Right forelimb (tissue), 1 donor: ENCODE results near the gene MRTO4.
A peak's percentile ranks its signal among the peaks of the same experiment; 100 is the strongest.
"Not testable (repeated sequence)": the region's sequence is repeated elsewhere in the genome, so short reads cannot be mapped to it uniquely, and the experiment has no call there.

Experiments
- DNase-seq: peaks from one replicate; pipeline ENCODE4 v3.0.0-alpha.2; 2018

The MRTO4 gene

DNA sequence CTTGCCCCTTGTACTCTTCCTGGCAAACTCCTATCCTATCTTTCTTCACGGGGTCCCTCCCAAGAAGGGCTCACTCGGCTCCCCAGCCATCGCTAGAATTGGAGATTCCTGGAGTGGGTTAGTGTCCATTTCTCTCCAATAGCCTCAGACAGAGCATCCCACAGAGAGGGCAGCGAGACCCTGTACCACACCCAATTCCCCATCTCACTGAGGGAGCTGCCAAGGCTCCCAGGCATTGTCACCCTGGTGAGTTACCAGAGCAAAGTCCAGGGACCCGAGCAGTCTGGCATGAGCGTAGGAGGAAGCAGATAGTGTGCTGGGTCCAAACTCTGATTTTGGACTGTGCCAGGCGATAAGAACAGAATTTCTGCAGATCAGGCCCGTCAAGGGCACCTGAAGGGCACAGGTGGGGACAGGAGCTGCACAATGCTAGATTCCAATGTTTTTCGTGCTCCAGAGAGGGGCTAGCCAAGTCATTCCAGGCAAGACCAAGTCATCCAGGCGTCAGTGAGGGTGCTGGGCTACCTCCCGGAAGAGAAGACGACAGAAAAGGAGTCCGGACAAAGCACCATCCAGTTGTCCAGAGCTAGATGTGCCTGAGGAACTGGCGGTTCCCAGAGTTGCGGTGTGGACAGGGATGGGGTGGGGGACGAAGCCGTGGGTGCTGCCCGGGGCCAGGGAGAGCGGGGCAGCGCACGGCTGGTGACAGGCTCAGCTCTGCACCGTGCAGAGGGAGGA, 21.7 kb downstream of the MRTO4 start:
- no peak for DNase-seq

DNA sequence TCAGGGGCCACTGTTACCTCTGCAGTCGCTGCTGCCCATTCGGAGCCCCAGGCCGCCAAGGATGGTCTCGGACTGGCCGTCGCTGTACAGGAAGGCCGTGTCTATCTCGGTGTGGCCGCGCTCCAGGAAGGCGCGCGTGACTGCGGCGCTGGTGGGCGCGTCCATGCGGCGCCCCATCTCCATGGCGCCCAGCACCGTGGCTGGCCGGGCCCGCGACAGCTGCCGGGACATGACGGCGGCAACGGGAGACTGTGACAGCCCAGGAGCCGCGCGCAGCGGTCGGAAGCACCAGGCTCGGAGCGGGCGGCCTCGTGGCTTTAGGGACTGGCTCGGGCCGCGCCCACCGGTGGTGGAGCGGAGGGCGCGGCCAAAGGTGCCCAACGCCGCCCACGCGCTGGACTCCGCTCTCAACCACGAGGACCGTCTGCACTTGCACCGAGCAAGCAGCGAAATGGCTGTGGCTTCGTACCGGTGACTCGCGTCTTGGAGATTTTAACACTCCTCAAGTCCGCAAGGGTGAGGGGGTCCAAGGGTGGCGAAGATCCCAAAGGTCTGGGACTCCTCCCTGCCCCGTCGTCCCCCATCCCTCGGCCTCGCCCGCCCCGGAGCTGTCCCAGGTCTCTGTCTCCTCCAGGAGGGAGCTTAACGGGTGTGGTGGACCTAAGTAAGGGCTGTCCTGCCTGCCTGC, 22.4 kb downstream of the MRTO4 start:
- not testable (repeated sequence) for DNase-seq

DNA sequence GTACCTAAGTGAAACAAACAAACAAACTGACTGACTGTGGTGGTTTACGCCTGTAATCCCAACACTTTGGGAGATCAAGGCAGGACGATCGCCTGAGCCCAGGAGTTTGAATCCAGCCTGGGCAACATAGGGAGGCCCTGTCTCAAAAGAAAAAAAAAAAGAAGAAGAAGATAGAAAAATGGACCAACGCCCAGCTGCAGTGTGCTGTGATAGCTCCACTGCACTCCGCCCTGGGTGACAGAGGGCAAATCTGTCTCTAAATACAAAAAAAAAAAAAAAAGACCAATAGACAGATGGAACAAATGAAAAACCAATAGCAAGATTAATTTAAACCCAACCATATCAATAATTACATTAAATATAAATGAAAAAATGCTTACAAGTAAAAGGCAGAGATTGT, 23.0 kb downstream of the MRTO4 start:
- DNase-seq, result no peak

DNA sequence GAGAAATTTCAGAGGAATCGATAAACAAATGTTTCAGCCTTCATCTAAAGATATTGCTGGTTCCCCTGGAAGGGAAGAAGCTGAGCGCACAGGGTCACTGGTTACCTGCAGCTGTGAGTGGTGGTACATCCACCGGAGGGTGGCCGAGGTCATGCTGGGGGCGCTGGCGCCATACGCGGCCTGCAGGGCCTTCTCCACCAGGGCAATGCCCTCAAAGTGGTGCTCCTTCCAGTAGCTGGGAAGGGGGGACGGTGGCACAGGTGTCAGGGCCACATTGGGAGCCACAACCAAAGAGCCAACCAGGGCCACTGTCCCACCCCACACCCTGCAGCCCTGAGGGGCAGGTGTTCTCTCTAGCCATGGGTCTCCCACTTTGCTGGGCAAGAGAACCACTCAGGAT, 32.3 kb downstream of the MRTO4 start:
- DNase-seq, result no peak

DNA sequence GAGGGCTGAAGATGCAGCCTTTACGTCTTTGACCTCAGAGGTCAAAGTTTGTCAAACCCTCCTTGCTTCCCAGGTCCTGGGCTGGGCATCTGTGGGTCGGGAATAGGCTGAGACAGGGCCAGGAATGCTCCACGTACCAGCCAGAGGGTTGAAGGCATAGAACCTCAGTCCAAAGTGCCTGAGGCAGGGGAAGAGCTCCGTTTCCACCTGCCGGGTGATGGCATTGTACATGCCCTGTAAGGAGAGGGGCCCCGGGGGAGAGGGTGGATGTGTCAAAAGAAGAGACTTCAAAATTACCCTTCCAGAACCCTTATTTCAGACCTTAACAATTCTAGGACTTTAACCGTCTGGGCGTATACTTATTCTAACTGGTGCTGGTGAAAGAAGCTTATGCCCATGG, 33.3 kb downstream of the MRTO4 start:
- DNase-seq, result no peak

DNA sequence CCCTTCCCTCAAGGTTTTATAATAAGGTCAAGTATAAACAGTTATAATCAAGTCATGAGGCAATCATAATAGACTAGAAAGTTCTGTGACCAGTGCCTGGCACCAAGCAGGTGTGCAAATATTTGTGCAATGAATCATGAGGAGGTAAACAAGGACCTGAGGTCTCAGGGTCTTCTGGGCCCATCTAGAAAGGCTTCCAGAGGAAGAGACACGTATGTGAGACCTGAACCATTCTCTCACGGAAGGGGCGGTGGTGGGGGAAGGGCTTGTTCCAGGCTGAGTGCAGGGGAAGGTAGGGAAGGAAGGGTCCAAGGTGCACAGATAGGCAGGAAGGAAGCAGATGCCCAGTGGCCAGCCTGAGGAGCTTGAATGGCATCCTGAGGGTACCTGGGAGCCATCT, 33.8 kb downstream of the MRTO4 start:
- not testable (repeated sequence) for DNase-seq

DNA sequence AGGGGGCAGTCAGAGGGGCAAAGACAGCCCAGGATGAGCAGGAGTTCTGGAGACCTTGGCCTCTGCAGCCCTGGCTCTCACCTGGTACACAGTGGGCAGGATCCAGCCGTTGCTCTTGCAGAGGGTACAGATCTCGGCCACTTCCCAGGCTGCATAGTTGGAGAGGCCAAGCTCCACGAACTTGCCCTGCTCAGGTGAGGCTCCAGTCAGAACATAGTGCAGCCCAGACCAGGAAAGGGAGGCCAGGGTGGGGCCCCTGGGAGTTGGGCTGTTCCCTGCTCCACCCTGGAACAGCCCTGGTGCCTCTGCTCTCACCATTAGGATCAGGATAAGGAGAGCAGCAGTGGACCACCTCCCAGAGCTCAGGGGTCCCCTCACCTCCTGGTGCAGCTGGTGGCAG, 34.2 kb downstream of the MRTO4 start:
- not testable (repeated sequence) for DNase-seq

DNA sequence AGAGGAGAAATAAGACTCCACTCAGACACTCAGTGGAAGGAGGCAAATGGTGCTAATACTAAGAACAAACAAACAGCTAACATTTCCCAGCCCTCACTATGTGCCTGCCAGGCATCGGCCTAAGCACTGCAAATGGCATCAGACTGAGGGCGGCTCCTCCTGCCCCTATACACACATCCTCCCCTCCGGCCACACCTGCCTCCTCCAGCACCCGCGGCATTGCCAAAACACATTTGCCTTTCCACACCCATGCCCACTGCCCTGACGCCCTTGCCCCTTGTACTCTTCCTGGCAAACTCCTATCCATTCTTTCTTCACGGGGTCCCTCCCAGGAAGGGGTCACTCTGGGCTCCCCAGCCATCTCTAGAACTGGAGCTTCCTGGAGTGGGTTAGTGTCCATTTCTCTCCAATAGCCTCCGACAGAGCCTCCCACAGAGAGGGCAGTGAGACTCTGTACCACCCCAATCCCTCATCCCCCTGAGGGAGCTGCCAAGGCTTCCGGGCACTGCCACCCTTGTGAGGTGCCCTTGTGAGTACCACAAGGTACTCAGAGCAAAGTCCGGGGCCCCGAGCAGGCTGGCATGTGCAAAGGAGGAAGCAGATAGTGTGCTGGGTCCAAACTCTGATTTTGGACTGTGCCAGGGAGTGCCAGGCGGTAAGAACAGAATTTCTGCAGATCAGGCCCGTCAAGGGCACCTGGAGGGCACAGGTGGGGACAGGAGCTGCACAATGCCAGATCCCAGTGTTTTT, 36.0 kb downstream of the MRTO4 start:
- DNase-seq, result no peak

DNA sequence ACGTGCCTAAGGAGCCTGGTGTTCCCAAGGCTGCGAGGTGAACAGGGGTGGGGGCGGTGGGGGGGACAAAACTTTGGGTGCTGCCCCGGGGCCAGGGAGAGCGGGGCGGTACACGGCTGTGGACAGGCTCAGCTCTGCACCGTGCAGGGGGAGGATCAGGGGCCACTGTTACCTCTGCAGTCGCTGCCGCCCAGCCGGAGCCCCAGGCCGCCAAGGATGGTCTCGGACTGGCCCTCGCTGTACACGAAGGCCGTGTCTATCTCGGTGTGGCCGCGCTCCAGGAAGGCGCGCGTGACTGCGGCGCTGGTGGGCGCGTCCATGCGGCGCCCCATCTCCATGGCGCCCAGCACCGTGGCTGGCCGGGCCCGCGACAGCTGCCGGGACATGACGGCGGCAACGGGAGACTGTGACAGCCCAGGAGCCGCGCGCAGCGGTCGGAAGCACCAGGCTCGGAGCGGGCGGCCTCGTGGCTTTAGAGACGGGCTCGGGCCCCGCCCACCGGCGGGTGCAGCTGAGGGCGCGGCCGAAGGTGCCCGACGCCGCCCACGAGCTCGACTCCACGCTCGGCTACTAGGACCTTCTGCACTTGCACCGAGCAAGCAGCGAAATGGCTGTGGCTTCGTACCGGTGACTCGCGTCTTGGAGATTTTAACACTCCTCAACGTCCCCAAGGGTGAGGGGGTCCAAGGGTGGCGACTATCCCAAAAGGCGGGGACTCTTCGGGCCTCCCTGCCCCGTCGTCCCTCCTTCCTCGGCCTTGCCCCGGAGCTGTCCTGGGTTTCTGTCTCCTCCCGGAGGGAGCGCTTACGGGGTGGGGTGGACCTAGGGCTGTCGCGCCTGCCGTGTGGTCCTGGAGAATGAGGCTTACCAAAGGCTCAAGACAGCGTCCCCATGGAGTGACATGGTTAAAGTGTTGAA, 37.0 kb downstream of the MRTO4 start, which contains the start of gene AKR7A3:
Gene AKR7A3, minus strand, starts transcription at position 447 of the 918 bp plus-strand sequence. Its CDS starts 61 bp downstream, at position 386.
- peak; percentile 55 for DNase-seq

DNA sequence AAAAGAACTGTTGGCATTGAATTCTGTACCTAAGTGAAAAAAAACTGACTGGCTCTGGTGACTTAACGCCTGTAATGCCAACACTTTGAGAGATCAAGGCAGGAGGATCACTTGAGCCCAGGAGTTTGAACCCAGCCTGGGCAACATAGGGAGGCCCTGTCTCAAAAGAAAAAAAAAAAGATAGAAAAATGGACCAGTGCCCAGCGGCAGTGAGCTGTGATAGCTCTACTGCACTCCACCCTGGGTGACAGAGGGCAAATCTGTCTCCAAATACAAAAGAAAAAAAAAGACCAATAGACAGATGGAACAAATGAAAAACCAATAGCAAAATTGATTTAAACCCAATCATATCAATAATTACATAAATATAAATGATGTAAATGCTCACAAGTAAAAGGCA, 37.6 kb downstream of the MRTO4 start:
- DNase-seq, result no peak

DNA sequence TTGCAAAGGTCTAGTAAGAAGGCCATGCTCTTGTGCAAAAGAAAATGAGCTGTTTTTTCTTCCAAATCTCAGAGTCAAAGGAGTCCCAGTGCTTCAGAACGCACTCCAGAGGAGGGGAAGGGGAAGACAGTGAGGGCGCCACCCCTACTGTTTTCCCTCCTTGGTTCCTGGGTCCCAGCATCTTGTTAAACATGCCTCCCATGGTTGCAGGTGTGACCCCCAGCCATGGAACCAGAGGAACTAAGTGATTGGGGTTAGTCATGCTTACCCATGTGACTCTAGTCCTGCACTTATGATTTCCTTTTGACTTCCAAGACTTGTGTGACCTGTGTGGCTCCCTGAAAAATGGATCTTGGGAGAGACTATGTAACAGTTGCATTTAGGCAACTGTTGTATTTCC, 43.0 kb downstream of the MRTO4 start:
- no peak for DNase-seq

DNA sequence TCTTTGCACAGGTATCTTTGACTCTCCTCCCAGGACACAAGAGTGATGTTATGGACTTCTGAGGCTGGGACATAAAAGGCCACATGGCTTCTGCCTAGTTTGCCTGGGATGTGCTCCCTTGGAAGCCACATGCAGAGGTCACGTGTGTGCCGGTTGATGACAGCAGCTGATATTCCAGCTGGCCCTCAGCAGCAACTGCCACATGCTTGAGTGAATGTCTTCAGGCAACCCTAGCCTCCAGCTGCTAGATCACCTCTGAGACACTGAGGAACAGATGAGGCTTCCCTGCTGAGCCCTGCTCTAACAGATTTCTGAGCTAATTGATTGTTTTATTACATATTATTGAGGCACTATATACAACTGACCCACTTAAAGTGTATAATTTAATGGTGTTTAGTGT, 48.6 kb downstream of the MRTO4 start:
- no peak for DNase-seq

DNA sequence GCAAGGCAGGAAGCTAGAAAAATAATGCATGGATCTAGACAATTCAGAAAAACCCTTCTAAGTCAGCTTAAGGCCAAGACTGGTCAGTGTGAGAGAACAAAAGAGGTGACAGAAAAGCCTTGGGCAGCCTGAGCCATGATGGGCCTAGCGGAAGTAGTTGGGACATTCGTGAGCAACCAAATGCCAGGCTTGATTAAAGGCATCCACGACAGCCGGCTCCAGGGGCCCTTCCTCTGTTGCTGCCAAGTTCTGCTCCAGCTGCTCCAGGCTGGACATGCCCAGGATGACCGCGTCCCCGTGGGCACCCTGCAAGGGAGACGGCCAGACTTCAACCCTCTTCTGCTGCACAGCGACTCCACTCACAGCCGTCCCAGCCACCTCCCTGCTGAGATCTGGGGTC, 52.5 kb downstream of the MRTO4 start:
- not testable (repeated sequence) for DNase-seq

DNA sequence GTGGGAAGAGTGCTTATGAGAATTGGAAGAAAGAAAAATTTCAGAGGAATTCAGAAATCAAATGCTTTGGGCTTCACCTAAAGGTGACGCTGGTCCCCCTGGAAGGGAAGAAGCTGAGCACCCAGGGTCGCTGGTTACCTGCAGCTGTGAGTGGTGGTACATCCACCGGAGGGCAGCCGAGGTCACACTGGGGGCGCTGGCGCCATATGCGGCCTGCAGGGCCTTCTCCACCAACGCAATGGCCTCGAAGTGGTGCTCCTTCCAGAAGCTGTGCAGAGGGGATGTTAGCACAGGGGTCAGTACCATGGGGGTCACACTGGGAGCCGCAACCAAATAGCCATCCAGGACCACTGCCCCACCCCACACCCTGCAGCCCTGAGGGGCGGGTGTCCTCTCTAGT, 54.3 kb downstream of the MRTO4 start:
- DNase-seq, result no peak

DNA sequence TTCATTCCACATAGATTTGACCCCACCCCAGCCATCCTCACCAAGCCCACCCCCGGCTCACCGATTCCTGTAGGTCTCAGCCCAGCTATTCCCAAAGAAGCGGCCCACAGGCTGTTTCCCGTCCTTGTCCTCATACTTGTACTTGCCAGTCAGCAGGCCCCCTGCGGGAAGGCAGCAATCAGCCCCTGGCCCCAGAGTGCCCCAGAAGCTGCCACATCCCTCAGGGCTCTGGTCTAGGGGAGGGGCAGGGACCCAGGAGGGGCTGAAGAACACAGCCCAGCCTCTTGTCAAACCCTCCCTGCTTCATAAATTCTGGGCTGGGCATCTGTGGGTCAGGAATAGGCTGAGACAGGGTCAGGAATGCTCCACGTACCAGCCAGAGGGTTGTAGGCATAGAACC, 55.3 kb downstream of the MRTO4 start:
- no peak for DNase-seq

DNA sequence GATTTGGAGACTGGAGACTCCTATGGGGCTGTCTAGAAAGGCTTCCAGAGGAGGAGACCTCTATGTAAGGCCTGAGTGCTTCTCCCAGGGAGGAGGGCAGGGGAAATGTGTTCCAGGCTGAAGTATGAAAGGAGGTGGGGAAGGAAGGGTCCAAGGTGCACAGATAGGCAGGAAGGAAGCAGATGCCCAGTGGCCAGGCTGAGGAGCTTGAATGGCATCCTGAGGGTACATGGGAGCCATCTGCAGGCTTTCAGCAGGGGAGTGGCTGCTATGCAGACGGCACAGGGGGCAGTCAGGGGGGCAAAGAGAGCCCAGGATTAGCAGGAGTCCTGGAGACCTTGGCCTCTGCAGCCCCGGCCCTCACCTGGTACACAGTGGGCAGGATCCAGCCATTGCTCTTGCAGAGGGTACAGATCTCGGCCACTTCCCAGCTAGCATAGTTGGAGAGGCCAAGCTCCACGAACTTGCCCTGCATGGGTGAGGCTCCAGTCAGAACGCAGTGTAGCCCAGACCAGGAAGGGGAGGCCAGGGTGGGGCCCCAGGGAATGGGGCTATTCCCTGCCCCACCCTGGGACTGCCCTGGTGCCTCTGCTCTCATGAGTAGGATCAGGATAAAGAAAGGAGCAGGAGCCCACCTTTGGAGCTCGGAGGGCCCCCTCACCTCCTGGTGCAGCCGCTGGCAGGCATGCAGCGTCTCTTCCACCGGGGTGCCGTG, 56.3 kb downstream of the MRTO4 start:
- DNase-seq, result no peak

DNA sequence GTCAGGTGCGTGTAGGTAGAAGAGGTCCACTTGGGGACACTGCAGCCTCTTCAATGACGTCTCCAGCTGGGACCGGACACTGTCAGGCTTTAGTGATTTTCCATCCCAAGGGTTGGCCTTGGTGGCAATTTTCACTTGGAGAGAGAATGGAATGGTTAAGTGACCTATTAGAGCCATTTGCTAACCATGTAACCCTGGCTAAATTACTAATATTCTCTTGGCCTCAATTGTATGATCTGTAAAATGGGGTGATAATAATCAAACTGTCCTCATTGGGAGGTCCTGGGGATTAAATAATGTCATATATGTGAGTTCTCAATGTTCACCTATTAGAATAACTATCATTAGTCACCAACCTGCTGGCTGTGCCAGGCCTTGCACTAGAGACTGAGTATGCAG, 56.9 kb downstream of the MRTO4 start:
- no peak for DNase-seq

DNA sequence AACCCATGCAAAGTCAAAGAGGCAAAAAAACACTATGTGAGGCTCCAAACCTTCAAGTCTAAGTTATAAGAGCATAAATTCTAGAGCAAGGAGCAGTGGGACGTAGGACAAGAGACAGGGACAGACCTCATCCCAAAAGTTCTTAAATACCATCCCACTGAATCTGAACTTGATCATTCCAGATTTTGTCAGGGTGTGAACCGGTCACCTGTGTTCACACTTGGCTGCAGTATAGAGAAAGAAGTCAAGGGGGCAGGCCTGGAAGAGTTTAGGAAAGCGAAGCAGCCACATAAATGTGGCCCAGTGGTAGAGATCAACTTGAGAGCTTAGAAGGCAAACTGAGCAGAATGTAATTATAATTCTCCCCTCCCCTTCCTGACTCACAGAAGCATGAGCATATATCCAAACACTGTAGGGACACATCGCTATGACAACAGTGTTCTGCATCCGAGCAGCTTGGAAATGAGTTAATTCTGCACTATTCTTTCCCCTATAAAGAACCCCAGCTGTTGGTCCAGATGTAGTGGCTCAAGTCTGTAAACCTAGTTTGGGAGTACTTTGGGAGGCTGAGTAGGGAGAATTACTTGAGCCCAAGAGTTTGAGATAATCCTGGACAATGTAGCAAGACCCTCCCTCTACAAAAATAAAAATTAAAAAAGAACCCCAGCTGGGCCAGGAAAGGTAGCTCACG, 57.7 kb downstream of the MRTO4 start:
- no peak for DNase-seq
